ENCODE data around the gene UBXN7. TPM values are rescaled to one million over a fixed set of nuclear protein-coding genes. Genes with fewer than 3 reads are reported as not detected.

Gene UBXN7
- total and polyA plus RNA-seq, 2 of the 8 experiments (the other 6 are each of a cell fraction or from before 2014, with no cell fraction given) = 18.5 to 109 TPM

DNA sequence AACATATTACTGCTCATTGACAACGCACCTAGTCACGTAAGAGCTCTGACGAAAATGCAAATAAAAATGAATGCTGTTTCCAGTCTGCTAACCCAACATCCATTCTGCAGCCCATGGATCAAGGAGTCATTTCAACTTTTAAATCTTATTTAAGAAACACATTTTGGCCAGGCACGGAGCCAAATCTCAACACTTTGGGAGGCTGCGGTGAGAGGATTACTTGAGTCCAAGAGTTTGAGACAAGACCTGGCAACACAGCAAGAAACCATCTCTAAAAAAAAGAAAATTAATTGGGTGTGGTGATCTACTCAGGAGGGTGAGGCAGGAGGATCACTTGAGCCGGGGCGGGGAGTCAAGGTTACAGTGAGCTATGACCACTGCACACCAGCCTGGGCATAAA is 71.6 kb downstream of the UBXN7 start:
- no peak overlapping the region for H3K4me2 ChIP-seq (ENCODE audit: insufficient read depth in 1 of 2, low read depth in 2 of 2, low read length in 2 of 2)
- H3K9me3 ChIP-seq (ENCODE audit: insufficient read depth in 2 of 2, low read depth in 1 of 2, low read length in 1 of 2) = no peaks in the 10 kb centered on the region
- H3K36me3 ChIP-seq (ENCODE audit: control insufficient read depth in 2 of 4, insufficient read depth in 4 of 4, low read length in 3 of 4) = peaks cover 16 to 63% (median 27%) of the 10 kb centered on the region in 4 experiments; a peak in 7 of 8 replicates
- H3K79me2 ChIP-seq (ENCODE audit: control insufficient read depth in 1 of 2, insufficient read depth in 2 of 2, low read length in 2 of 2) = no peaks in the 10 kb centered on the region
- no peak overlapping the region for H3K14ac ChIP-seq (ENCODE audit: insufficient read length)
- no peak overlapping the region for H4K8ac ChIP-seq (ENCODE audit: extremely low read depth, insufficient read depth, low read length)
- no peaks in the 10 kb centered on the region for H3K4me1 ChIP-seq (replicated peaks in 1 of 4; ENCODE audit: control insufficient read depth in 3 of 4, insufficient read depth in 4 of 4, low read length in 3 of 4)
- H2BK20ac ChIP-seq (ENCODE audit: low read length) = no peak overlapping the region
- peaks cover 3% of the 10 kb centered on the region; the same call in 1 of the 2 replicates for H3K79me1 ChIP-seq (ENCODE audit: low read depth, low read length)
- H2BK5ac ChIP-seq (ENCODE audit: low read depth, low read length) = no peak overlapping the region
- H2AK5ac ChIP-seq (ENCODE audit: low read depth, low read length) = no peak overlapping the region
- no peak overlapping the region for H2BK15ac ChIP-seq (ENCODE audit: low read length)
- H3K4ac ChIP-seq (replicated peaks; ENCODE audit: insufficient read length, low read depth, low read length) = no peak overlapping the region
- H3K56ac ChIP-seq (replicated peaks; ENCODE audit: insufficient read length, low read depth, low read length) = no peak overlapping the region
- peaks cover 0 to 3% of the 10 kb centered on the region in 2 experiments for H4K20me1 ChIP-seq (replicated peaks in 1 of 2; ENCODE audit: control insufficient read depth in 1 of 2, insufficient read depth in 2 of 2, low read length in 2 of 2)
- no peak overlapping the region for H2BK12ac ChIP-seq (ENCODE audit: low read depth, low read length)
- H3K4me3 ChIP-seq (ENCODE audit: extremely low read depth in 1 of 4, insufficient read depth in 2 of 4, low read depth in 3 of 4, low read length in 4 of 4) = no peak overlapping the region
- FAIRE-seq (no peak), DNase-seq (ENCODE audit: low read depth in 1 of 2, low spot score in 2 of 2) (no peak)
- no peak overlapping the region for H3K18ac ChIP-seq (ENCODE audit: extremely low read depth, low read length)
- no peak overlapping the region for H4K5ac ChIP-seq (ENCODE audit: insufficient read length, low read depth, low read length)
- H3K27me3 ChIP-seq (replicated peaks in 1 of 4; ENCODE audit: control insufficient read depth in 3 of 4, extremely low read depth in 1 of 4, insufficient read depth in 3 of 4, low read length in 3 of 4) = no peaks in the 10 kb centered on the region
- H4K91ac ChIP-seq (replicated peaks; ENCODE audit: insufficient read length, low read length) = no peak overlapping the region
- no peak overlapping the region for H3K9ac ChIP-seq (replicated peaks in 1 of 4; ENCODE audit: extremely low read depth in 1 of 4, low read depth in 3 of 4, low read length in 3 of 4)
- ChIA-PET CTCF (ENCODE audit: partially characterized antibody) (no interaction called here), POLR2A (ENCODE audit: partially characterized antibody) (no interaction called here)
- no peaks in the 10 kb centered on the region for H3K23me2 ChIP-seq (ENCODE audit: low read depth, low read length)
- 89% methylated on average over 7 of the region's 7 CpGs; no CpG with 5 or more reads in 1 of the 2 experiments for WGBS, 2 experiments (ENCODE audit: extremely low coverage in 1 of 2, insufficient coverage in 1 of 2, insufficient read length in 1 of 2, insufficient replicate concordance in 2 of 2, low coverage in 1 of 2, low lambda C conversion rate in 2 of 2, missing lambda C conversion rate in 1 of 2)
- no peak overlapping the region for H2AFZ ChIP-seq (ENCODE audit: low read length)
- no peak overlapping the region for H2BK120ac ChIP-seq (replicated peaks; ENCODE audit: low read depth, low read length)
- TF ChIP-seq SAP30 (IDR thresholded peaks at IDR 0.05; ENCODE audit: insufficient read depth, insufficient replicate concordance, low read length) (no peak), HDAC2 (IDR thresholded peaks at IDR 0.05; ENCODE audit: borderline replicate concordance in 1 of 2, low read depth in 2 of 2, low read length in 2 of 2) (no peak)
- H3K23ac ChIP-seq (ENCODE audit: insufficient read length) = no peak overlapping the region
- H3K27ac ChIP-seq (ENCODE audit: low read depth, low read length) = no peak overlapping the region

Data from H1 (cell line).